ENCODE results near the gene PHKG1. TPM values are rescaled to one million over a fixed set of nuclear protein-coding genes. Genes with fewer than 3 reads are reported as not detected.
"Not testable (repeated sequence)": the region's sequence is repeated elsewhere in the genome, so short reads cannot be mapped to it uniquely, and the experiment has no call there.

PHKG1 gene
- total RNA-seq, 1 donor from 2014 or later, result 0.59 TPM

- DNase-seq (ENCODE audit: low read depth, low spot score), result no peak
Measured at GRCh38 chr7:56083150-56083785, 9.5 kb downstream of the PHKG1 start.

DNA sequence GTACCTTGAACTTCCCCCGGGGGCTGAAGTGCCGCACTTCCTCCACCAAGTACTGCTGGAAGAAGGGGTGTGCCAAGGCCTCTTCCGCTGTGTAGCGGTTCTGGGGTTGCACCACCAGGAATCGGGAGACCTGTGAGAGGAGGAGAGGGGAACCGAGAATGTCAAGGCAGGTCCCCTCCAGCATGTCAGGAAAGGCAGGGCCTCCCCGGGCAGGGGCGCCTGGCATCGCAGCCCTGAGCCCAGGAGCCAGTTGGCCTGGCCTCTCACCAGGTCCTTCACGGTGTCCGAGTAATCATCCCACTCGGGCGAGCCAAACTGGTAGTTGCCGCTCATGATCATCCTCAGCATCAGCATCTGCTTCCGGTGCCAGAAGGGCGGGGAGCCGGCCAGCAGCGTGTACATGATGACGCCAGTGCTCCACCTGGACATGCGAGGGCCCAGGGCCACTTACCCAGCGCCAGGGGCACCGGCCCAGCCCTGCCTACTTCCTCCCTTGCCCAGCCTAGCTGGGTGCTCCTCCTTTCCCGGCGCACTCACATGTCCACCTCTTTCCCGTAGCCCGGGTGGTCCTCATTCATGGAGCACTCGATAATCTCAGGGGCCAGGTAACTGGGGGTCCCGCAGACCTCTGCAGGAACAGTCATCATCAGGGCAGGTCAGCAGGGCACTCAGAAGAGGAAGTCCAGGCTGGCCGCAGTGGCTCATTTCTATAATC, 11.0 kb downstream of the PHKG1 start:
- no peak for DNase-seq (ENCODE audit: low read depth, low spot score)

DNA sequence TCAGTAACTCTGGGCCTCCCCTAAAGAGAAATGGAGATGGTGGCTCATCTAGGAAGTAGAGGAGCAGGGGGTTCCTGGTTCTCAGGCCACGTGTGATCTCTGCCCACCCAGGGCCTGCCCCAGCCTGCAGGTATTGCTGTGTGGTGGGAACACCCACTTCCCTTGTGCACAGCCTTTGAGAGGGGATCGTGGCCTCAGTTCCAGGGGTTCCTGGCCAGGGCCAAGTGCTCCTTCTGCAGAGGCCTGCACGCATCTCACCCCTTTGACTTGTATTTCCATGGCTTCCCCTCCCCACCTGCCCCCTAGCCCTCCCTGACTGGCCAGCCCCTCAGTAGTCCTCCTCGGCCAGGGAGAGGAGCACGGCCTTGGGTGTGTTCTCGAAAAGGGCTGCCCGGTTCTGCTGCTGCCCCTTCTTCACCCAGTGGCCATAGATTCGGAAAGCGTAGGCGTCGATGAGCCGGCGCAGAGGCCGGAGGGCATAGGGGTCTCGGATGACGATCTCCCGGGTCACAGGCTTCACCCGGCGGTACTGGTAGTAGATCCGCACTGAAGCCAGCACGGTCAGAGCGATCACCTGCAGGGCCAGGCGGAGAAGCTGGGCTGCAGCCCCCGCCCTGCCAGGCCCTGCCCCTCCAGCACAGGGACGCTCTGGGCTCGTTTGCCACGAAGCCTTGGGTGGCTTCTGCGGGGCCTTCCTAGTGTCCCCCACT, 11.9 kb downstream of the PHKG1 start:
- not testable (repeated sequence) for DNase-seq (ENCODE audit: low read depth, low spot score)

- peak; percentile 48 for DNase-seq (ENCODE audit: low read depth, low spot score)
Measured at GRCh38 chr7:56079450-56080185, 13.1 kb downstream of the PHKG1 start.

GRCh38 chr7:56078196-56078595, 14.6 kb downstream of the PHKG1 start:
- no peak for DNase-seq (ENCODE audit: low read depth, low spot score)

GRCh38 chr7:56077681-56078080, 15.1 kb downstream of the PHKG1 start:
- no peak for DNase-seq (ENCODE audit: low read depth, low spot score)

GRCh38 chr7:56074371-56074791, 18.4 kb downstream of the PHKG1 start:
- DNase-seq (ENCODE audit: low read depth, low spot score), result no peak

DNA sequence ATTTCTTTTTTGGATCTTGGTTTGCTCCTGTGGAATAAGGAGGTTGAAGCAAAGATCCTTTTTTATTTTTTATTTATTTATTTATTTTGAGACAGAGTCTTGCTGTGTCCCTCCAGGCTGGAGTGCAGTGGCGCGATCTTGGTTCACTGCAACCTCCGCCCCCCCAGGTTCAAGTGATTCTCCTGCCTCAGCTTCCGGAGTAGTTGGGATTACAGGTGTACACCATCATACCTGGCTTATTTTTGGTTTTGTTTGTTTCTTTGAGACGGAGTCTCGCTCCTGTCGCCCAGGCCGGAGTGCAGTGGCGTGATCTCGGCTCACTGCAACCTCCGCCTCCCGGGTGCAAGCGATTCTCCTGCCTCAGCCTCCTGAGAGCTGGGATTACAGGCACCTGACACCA, 26.4 kb downstream of the PHKG1 start:
- not testable (repeated sequence) for DNase-seq (ENCODE audit: low read depth, low spot score)

DNA sequence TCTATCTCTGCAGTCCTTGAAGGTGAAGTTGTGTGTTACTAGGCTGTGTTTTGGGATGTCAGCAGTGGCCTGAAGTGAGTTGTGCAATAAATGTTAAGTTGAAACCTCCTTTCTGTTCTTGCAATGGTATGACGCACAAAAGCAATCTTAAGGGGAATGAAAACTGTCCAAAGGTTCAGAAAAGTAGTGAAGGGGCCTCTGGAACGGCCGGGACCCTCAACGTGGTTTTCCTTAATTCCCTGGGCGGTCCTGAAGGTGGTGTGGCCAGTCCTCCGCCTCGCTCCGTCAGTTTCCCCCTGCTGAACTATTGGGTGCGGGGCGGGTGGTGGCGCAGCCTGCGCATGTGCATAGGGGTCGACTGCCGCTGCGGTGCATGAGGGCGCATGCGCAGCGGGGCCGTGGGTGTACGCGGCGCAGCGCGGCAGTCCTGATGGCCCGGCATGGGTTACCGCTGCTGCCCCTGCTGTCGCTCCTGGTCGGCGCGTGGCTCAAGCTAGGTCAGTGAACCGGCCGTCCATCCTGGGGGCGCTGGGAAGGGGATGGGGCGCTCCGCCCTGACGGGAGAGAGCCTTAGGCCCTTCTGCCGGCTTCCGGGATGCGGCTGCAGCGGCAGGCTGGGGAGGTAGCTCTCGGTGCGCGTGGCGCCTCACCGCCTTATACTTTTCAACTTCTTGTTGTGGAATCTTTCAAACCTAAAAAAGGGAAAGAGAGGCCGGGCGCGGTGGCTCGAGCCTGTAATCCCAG, 28.7 kb downstream of the PHKG1 start, which contains the start of gene SUMF2:
TSS of gene SUMF2 (plus strand) at position 405 of the 744 bp plus-strand sequence. CDS start at position 431, 26 bp downstream.
- no peak for DNase-seq (ENCODE audit: low read depth, low spot score)

DNA sequence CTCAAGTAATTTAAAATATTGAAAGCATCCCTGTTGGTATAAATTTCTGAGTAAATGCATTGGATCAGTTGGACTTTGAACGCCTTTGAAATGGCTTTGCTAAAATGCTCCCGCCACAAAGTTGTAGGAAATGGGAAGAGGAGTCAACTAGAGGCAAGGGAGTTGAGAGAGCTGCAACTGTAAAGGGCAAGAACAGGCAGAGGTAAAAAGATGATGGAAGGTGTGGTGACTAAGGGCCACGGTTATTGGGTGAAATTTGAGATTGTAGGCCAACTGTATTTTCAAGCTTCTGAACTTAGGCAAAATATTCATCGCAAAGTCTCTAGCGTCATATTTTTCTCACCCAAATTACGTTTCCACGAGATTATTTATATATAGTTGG, 29.3 kb downstream of the PHKG1 start:
- DNase-seq (ENCODE audit: low read depth, low spot score), result no peak

GRCh38 chr7:56062382-56062781, 30.4 kb downstream of the PHKG1 start:
- no peak for DNase-seq (ENCODE audit: low read depth, low spot score)

GRCh38 chr7:56053993-56054392, 38.8 kb downstream of the PHKG1 start:
- no peak for DNase-seq (ENCODE audit: low read depth, low spot score)

DNA sequence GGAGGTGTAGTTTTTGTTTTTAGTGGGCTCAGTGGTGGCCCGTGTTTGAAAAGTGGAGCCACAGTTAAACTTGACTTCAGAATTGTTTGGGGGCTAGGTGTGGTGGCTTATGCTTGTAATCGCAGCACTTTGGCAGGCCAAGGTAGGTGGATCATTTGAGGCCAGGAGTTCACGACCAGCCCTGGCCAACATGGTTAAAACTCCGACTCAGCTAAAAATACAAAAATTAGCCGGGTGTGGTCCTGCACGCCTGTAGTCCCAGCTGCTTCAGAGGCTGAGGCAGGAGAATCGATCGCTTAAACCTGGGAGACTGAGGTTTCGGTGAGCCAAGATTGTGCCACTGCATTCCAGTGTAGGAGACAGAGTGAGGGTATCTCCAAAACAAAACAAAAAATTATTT, 39.4 kb downstream of the PHKG1 start:
- no peak for DNase-seq (ENCODE audit: low read depth, low spot score)

GRCh38 chr7:56051339-56052191, 41.2 kb downstream of the PHKG1 start, which contains the start of the genes CCT6A and PSPH:
TSS of gene CCT6A (plus strand) at chr7:56051765. CDS start at chr7:56051849, 84 bp downstream.
TSS of gene PSPH (minus strand) at chr7:56051444. CDS start at chr7:56021212, 30,232 bp downstream.
- DNase-seq (ENCODE audit: low read depth, low spot score), result peak; percentile 94

GRCh38 chr7:56051053-56051338, 41.8 kb downstream of the PHKG1 start:
- no peak for DNase-seq (ENCODE audit: low read depth, low spot score)

GRCh38 chr7:56048763-56049162, 44.0 kb downstream of the PHKG1 start:
- DNase-seq (ENCODE audit: low read depth, low spot score), result not testable (repeated sequence)

GRCh38 chr7:56048245-56048644, 44.5 kb downstream of the PHKG1 start:
- DNase-seq (ENCODE audit: low read depth, low spot score), result no peak

GRCh38 chr7:56047446-56048116, 45.2 kb downstream of the PHKG1 start:
- DNase-seq (ENCODE audit: low read depth, low spot score), result not testable (repeated sequence)

- DNase-seq (ENCODE audit: low read depth, low spot score), result peak; percentile 95
Measured at GRCh38 chr7:56046721-56047445, 45.9 kb downstream of the PHKG1 start.
